Kidney glomerular epithelial cell (primary cell): ENCODE results near the gene CYP1B1.
A peak's percentile ranks its signal among the peaks of the same experiment; 100 is the strongest.

ENCODE experiments used
- DNase-seq: peaks from one replicate; lab custom pipeline; 2025; lab: John Stamatoyannopoulos, UW

Gene CYP1B1

DNA sequence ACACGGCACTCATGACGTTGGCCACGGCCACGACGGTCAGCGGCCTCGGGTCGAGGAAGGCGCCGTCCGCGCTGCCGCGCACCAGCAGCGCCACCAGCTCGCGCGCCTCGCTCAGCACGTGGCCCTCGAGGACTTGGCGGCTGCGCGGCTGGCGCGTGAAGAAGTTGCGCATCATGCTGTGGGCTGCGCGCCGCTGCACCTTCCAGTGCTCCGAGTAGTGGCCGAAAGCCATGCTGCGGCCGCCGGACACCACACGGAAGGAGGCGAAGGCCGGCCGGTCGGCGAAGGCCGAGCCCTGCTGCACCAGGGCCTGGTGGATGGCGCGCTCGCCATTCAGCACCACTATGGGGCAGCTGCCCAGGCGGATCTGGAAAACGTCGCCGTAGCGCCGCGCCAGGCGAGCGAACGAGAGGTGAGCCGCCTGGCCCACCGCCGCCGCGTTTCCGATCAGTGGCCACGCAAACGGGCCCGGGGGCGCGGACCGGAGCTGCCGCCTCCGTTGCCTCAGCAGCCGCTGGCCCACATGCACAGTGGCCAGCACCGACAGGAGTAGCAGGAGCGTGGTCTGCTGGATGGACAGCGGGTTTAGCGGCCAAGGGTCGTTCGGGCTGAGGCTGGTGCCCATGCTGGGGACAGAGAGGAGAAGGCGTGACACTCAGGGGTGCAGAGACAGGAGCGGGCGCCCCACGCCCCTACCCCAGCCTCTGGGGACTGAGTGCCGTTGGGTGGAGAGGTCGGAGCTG is 1.0 kb downstream of the CYP1B1 start:
- DNase-seq = no peak

DNA sequence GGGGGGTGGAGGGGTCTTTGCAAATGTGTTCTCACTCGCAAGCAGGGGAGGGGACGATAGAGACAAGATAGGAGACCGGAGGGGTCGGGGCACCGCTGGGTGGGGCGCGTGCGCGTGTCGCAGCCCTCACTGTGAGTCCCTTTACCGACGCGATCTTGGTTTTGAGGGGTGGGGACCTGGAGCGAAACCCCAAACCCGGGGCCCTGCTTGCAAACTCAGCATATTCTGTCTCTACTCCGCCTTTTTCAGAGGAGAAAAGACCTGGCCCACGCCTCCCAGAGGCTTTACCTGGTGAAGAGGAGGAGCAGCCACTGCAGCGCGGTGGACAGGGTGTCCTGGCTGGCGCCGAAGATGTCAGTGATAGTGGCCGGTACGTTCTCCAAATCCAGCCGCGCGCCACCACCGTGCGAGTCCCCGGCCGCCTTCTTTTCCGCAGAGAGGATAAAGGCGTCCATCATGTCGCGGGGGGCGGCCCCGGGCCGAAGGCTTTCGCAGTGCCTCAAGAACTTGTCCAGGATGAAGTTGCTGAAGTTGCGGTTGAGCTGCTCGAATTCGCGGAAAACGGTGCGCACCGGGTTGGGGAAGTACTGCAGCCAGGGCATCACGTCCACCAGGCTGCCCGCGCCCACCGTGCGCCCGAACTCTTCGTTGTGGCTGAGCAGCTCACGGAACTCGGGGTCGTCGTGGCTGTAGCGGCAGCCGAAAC is 1.7 kb downstream of the CYP1B1 start:
- no peak for DNase-seq

- no peak for DNase-seq
Observed at GRCh38 chr2:38073211-38074057, 2.5 kb downstream of the CYP1B1 start.

GRCh38 chr2:38070438-38070837 is 5.5 kb downstream of the CYP1B1 start:
- DNase-seq = no peak

- DNase-seq = no peak
Observed at GRCh38 chr2:38068234-38068633, 7.7 kb downstream of the CYP1B1 start.

DNA sequence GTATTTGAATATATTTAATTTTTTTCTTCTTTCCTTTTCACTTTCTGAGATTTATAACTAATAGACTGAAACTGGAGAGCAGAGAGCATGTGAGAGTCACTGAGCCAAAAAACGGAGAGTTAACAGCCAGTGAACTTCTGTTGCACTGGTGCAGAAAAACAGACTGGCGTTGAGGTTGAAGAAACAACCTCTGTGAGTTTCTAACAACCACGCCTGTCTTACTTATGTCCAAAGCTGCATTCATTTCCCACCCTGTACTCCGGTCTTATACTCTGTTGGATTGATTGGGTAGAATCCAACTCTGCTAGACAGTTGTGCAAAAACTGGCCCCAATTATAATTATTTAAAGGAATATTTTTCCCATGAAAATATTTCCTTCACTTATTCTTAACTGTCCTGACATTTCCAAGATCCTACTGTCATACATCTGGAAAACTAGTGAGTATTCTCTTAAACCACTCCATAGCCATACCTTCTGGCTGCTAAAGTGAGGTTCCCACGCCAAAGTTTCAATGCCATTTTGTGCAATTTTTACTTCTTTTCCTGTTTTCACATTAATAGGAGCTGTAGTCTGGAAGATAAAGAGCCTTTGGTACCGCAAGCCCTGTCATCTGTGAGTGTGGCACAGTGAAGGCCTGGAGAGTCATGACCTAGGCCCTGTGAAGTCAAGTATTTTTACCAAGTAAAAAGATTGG is 9.4 kb downstream of the CYP1B1 start:
- no peak for DNase-seq

DNA sequence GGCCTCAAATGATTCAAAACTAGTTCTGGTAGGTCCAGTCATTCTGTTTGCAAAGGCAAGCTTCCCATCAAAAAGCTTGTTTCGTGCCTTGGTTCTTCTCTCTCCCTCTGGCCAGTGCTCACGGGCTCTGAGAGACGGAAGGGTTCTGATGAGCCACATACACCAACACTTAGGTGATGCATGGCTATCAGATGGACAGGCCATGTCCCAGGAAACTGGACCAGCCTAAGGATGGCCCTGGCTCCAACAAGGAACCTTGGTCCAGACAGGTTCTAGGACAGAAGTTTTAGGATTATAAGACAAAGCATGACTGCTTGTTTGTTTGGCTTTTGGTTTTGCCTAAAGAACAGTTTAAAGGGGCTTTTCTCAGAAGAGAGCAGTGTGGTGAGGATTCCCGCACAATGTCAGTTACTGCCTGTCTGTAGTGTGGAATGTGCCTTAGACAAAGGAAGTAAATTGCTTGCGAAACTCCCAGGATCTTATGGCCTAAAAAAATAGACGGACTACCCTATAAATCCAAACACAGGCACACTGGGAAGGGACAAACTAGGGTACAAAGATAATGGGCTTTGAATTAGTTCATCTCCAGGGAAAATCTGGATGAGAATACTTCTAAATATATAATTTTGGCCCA is 10.3 kb downstream of the CYP1B1 start:
- no peak for DNase-seq

DNA sequence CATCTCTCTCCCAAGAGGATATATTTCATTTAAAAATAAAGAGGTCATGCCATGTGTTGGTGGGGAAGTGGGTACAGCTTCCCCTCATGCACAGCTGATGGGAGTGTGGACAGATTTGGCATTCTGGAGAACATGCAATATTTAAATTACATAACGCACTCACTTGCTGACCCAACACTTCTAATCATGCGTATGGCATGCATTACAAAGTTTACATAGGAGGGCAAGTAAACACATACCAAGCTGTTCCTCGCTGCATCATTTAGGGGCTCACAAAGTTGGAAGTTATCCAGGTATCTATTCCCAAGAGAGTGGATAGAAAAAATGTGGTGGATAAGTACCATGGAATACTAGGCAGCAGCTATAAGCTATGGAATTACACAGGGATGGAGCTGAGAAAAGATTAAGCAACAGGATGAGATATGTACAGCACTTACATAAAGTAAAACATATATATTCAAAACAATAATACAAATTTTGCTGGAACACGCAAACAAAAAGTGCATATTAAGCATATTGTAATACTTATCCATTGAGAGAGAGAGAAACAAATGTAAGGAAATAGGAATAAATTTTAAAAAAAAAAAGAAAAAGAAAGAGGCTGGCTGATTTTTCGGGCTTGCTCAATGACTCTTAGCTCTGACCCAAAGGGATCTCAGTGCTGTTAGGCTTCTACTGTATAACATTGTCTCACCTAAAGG is 11.0 kb downstream of the CYP1B1 start:
- DNase-seq = no peak

DNA sequence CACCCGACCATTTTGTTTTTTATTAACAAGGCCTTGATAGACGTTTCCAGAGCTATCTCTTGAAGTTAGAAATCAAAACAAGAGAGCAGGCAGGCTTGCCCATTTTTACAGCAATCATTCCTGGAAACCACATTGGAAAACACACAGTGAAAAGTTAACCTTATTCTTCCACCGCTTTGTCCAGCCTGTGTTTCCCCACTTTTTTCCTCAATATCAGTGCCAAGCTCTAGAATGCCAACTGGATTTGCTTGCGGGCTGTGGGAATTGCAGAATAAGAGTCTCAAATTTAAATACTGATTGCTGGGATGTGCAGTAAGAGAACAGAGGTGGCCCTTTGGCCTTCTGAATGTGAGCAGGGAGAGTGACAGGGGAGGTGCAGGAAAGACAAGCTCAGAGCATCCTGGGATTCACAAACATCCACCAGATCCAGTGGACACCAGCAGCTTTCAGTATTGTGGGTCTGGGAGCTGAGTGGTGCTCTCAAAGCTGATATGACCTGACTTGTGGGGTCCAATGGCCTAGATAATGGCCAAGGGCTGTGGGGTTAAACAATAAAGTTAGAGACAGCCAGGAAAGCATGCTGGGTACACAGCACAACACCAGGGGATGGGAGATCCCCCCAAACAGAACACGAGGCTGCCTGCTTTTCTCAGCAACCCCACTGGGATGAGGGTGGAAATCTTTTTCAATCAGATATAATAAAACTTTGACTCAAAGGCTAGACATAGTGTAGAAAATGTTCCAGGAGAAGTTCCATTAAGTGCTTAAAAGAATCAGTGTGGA is 15.5 kb downstream of the CYP1B1 start:
- no peak for DNase-seq

- peak; percentile 46 for DNase-seq
Observed at GRCh38 chr2:38057651-38058410, 18.1 kb downstream of the CYP1B1 start.

DNA sequence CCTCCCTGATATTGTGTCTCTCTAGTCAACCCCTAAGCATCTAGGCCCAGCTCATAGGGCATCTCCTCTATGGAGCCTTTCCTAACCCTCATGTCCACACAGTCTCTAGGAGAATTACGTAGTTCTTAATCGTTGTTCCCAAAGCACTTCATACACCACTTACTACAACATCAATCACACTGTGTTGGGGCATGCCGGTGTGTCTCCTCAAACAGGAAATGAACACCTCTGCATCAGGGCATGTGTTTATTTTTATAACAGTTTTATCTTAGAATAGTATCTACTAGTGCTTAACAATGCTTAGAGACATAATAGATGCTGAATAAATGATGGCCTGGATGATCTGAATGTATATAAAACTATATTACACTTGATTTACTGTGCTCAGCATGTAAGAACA is 19.7 kb downstream of the CYP1B1 start:
- no peak for DNase-seq

- DNase-seq = no peak
Observed at GRCh38 chr2:38045811-38046210, 30.1 kb downstream of the CYP1B1 start.

GRCh38 chr2:38039121-38039910 is 36.6 kb downstream of the CYP1B1 start:
- DNase-seq = no peak

- no peak for DNase-seq
Observed at GRCh38 chr2:38038682-38039081, 37.3 kb downstream of the CYP1B1 start.

GRCh38 chr2:38037757-38038621 is 38.0 kb downstream of the CYP1B1 start:
- DNase-seq = no peak

DNA sequence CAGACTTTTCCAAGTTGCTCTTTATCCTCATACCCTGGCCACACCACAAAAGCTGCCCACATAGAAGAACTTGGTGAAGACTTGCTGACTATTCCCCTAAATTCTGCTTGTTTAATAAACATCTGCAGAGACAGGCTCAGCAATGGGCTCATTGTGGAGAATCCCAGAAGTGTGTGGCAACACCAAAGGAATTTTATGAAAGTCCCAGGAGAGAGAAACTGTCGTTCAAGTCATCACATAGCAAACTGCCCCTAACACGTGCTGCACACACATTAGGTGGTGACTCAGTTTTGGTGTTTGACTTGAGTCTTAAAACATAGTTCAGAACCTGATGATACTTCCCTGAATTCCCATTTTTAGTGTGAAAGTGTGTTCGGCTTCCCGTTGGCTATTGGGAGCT is 38.6 kb downstream of the CYP1B1 start:
- no peak for DNase-seq

- no peak for DNase-seq
Observed at GRCh38 chr2:38035968-38036367, 40.0 kb downstream of the CYP1B1 start.

DNA sequence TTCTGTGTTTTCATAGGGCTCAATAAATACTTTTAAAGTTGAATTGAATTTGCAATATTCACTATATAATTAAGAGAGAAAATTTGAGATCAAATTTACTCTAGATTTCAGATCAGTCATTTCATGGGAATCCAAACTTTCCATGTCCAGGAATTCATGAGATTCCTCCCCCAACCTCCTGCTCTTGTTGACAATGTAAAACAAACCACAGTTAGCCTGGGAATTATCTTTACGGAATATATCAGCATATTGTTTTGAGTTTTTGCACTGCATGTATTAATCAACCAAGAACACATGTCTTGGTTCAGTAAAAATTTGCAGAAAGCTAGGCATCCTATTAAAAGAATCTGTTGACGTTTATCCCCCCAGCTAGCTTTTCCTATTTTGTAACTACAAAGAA is 42.3 kb downstream of the CYP1B1 start:
- no peak for DNase-seq
